ENCODE data around the gene ABI2.

ABI2 gene

DNA sequence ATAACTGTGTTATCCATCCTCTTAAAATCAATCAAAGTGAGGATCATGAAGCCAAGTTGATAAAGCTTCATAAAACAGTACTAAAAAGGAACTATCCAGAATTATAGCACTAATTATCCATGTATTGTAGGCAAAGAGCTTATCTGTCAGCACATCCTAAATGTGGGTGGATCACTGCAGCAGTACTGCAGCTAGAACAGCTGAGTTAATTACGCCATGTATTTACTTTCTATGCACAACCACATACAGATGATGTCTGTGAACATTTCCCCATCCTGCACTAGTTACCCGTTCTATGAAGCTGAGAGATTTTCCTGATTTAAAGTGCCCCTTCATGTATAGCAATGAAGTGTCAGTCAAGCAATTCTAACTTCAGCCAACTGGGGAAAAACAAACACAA lies 110.3 kb downstream of the ABI2 start:
- TF ChIP-seq, protein P1, sequence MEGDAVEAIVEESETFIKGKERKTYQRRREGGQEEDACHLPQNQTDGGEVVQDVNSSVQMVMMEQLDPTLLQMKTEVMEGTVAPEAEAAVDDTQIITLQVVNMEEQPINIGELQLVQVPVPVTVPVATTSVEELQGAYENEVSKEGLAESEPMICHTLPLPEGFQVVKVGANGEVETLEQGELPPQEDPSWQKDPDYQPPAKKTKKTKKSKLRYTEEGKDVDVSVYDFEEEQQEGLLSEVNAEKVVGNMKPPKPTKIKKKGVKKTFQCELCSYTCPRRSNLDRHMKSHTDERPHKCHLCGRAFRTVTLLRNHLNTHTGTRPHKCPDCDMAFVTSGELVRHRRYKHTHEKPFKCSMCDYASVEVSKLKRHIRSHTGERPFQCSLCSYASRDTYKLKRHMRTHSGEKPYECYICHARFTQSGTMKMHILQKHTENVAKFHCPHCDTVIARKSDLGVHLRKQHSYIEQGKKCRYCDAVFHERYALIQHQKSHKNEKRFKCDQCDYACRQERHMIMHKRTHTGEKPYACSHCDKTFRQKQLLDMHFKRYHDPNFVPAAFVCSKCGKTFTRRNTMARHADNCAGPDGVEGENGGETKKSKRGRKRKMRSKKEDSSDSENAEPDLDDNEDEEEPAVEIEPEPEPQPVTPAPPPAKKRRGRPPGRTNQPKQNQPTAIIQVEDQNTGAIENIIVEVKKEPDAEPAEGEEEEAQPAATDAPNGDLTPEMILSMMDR (IDR thresholded peaks at IDR 0.05; ENCODE audit: extremely low read depth, insufficient read depth, missing control alignments): no peak
- in situ Hi-C loops (cut with MboI; ENCODE audit: low pct_unique_long_range_greater_than_20kb, low sequenced_read_pairs, unreplicated experiment): no loop called here
- no peak for DNase-seq (ENCODE audit: low spot score)

DNA sequence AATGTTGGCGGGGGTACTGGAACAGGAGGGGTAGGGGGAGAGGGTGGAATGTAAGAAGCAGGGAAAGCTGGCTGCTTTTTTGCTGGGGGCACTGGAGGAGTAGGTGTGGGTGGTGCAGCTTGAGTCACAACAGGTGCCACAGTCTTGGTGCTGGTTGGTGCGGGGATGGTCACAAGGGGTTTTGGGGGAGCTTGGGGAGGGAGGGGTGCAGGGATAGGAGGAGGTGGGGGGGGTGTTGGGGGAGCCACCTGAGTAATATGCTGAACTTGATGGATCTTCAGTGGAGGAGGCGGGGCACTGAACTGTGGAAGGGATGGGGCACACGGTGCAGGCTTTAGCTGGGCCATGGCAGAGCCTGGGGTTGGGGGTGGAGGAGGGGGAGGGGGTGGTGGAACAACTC lies 112.5 kb downstream of the ABI2 start:
- in situ Hi-C loops (cut with MboI; ENCODE audit: low pct_unique_long_range_greater_than_20kb, low sequenced_read_pairs, unreplicated experiment): no loop called here
- TF ChIP-seq, protein P1 (IDR thresholded peaks at IDR 0.05; ENCODE audit: extremely low read depth, insufficient read depth, missing control alignments): no peak
- DNase-seq (ENCODE audit: low spot score): no peak

DNA sequence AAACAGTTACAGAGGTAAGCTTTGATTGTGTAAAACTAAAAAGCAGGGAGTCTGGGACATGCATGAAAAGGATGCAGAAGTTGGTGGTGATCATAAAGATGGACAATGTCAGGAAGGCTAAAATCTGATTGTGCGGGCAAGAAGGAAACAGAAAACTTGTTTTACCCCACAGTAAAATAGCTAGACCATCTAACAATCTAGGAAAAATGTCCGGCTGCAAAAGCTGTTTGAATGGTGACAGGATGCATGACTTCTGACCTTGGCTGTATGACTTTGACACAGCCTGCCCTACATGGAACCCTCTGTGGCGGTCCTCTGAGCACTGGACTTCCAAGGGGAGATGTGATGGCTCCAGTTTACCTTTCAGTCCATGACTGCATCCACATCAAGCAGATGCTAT lies 113.3 kb downstream of the ABI2 start:
- no peak for DNase-seq (ENCODE audit: low spot score)
- TF ChIP-seq, protein P1 (IDR thresholded peaks at IDR 0.05; ENCODE audit: extremely low read depth, insufficient read depth, missing control alignments): no peak
- in situ Hi-C loops (cut with MboI; ENCODE audit: low pct_unique_long_range_greater_than_20kb, low sequenced_read_pairs, unreplicated experiment): no loop called here

DNA sequence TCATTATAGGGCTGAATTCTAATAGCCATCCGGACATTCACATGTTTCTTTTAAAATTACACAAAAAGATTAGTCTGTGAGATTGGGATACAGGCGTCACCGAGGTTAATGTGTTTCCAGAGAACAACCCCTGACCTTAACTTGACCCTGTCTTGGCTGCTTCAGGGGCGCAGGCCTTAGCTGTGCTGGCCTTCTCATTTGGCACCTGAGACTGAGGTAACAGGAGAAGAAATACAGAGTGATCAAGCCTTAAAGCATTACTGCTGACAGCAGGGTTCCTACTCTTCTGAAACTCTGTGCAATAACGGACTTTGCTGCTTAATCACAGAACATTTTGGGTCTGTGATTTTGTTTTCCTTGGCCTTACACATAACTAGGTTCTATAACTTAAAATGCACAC lies 114.3 kb downstream of the ABI2 start:
- DNase-seq (ENCODE audit: low spot score): no peak
- in situ Hi-C loops (cut with MboI; ENCODE audit: low pct_unique_long_range_greater_than_20kb, low sequenced_read_pairs, unreplicated experiment): no loop called here
- TF ChIP-seq, protein P1 (IDR thresholded peaks at IDR 0.05; ENCODE audit: extremely low read depth, insufficient read depth, missing control alignments): no peak

DNA sequence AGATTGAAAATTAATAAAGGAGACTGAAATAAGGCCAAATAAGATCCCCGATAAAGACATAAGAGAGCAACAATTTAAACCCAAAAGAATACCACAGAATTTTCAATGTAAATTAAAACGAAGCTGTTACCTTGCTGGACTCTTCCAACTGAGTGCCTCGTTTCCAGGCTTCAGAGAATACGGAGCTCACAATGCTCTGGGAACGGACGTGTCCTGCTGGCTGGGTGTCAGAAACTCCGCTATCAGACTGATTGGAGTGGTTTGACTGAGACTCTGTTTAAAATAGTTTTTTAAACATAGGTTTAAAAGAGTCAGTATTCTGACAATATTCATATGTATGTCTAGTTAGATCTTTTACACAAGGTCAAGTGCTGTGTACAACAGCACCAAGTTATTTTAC lies 116.5 kb downstream of the ABI2 start:
- no peak for DNase-seq (ENCODE audit: low spot score)
- in situ Hi-C loops (cut with MboI; ENCODE audit: low pct_unique_long_range_greater_than_20kb, low sequenced_read_pairs, unreplicated experiment): no loop called here
- TF ChIP-seq, protein P1 (IDR thresholded peaks at IDR 0.05; ENCODE audit: extremely low read depth, insufficient read depth, missing control alignments): no peak

DNA sequence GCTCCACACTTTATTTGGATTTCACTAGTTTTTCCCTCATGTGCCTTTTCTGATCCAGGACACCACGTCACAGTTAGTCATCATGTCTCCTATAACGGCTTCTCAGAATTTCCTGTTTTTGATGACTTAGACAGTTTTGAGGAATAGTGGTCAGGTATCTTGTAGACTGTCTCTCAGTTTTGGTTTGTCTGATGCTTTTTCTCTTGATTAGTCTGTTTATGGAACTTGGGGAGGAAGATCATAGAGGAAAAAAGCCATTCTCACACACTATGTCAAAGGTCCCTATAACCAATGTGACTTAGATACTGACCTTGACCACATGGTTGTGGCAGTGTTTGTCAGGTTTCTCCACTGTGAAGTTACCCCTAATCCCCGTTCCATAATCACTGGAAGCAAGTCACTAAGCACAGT lies 117.9 kb downstream of the ABI2 start:
- no peak for DNase-seq (ENCODE audit: low spot score)
- in situ Hi-C loops (cut with MboI; ENCODE audit: low pct_unique_long_range_greater_than_20kb, low sequenced_read_pairs, unreplicated experiment): no loop called here
- TF ChIP-seq, protein P1 (IDR thresholded peaks at IDR 0.05; ENCODE audit: extremely low read depth, insufficient read depth, missing control alignments): no peak

DNA sequence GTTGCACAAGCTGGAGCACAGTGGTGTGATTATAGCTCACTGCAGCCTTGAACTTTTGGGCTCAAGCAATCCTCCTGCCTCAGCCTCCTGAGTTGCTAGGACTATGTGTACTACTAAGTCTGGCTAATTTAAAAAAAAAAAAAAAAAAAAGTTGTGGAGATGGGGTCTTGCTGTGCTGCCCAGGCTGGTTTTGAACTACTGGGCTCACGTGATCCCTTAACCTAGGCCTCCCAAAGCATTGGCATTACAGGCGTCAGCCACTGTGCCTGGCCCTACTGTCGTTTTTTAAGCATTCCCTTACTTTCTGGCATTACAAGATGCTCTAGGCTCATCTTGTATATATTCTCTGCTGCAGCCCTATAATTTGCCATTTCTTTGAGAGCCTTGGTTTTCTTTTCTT lies 118.6 kb downstream of the ABI2 start:
- in situ Hi-C loops (cut with MboI; ENCODE audit: low pct_unique_long_range_greater_than_20kb, low sequenced_read_pairs, unreplicated experiment): no loop called here
- TF ChIP-seq, protein P1 (IDR thresholded peaks at IDR 0.05; ENCODE audit: extremely low read depth, insufficient read depth, missing control alignments): no peak
- no peak for DNase-seq (ENCODE audit: low spot score)
